NCI-H510A (cell line): Measurements from ENCODE around the gene PACS2.
"Not testable (repeated sequence)": the region's sequence is repeated elsewhere in the genome, so short reads cannot be mapped to it uniquely, and the experiment has no call there.

ENCODE experiments used
- DNase-seq: peaks from one replicate; lab custom pipeline; 2025; lab: John Stamatoyannopoulos, UW

PACS2 gene

DNA sequence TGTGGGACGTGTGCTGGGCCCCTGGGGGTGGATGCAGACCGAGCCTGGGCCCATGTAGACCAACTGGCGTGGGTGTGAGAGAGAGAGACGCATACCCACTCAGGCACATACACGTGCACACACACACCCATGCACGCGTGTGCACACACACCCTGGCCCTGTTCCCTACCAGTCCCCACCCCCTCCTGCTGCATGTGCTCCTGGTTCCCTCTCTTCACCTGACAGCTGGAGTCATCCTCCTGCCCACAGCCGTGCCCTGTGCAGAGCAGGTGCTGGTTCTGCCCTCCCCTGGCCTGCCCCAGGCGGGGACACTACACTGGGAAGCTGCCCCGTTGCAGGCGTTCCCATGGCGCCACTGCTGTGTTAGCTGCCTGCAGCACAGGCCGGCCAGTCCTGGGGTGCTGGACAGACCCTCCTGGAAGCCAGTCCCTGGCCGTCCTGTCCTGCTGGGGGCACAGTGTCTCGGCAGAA is 18.5 kb downstream of the PACS2 start:
- peak; percentile 35 for DNase-seq

DNA sequence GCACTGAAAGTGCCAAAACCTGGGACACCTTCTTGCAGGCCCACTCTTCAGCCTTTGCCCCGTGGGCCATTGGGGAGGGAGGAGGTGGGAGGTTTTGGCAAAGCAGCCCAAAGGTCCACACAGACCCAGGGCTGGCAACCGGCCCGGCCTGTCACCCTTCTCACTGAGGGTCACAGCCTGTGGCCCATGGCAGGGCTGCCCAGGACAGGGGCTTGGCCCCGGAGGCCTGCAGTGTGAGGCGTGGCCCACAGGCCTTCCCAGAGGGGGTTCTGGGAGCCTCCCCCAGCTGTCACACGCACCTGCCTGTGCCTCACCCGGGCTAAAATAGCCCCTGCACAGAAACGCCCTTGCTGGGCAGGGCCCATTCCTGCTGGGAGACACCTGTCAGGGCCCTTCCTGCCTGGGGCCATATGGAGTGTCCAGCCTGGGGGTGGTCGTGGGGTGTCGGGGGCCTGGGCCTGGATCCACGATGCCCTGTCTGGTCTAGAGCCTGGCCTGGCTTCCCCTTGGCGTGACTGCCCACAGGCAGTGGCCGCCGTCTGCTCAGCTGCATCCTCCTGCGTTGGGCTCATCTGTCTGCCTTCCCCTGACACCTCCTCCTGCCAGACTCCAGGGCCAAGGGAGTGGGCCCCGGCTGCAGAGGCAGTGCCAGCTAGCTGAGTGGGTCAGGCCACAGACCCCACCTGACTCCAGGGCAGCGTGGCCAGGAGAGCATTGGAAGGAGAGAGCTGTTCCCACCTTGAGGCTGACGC is 19.2 kb downstream of the PACS2 start:
- DNase-seq = no peak

DNA sequence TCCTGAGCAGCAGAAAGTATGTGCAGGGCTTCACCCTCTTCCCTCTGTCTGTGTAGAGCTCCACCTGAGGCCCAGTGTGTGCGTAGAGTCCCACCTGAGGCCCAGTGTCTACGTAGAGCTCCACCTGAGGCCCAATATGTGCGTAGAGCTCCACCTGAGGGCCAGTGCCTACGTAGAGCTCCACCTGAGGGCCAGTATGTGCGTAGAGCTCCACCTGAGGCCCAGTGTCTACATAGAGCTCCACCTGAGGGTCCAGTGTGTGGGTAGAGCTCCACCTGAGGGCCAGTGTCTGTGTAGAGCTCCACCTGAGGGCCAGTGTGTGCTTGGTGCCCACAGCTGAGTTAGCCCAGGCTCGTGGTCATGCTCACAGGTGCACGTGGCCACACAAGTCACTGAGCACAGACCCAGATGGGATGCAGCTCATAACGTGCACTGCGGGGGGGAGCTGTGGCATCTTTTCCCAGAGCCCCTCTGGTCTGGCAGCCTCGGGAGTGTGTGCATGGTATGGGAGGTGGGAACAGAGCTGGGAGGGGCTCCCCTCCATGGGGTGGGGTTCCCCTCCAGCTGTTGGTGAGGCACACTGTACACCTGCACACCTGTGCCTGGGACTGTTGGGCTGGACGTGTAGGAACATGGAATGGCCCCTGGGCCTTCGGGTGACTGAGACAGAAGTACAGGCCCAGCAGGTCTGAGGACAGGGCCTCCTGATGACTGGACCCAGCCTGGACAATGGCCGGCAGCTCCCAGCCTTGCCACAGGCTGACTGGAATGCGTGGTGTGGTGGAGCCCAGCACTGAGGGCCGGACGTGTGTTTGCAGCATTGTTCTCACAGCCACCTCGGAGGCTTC is 20.1 kb downstream of the PACS2 start:
- no peak for DNase-seq

DNA sequence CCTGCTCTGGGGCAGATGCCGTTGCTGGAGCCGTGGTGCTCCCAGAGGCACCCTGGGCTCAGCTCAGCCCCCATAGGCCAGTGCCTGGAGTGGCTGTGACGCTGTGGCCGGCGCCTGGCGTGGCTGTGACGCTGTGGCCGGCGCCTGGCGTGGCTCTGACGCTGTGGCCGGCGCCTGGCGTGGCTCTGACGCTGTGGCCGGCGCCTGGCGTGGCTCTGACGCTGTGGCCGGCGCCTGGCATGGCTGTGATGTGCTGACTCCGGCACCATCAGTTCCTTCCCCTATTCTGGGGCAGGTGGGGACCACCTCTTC is 20.6 kb downstream of the PACS2 start:
- DNase-seq = not testable (repeated sequence)

DNA sequence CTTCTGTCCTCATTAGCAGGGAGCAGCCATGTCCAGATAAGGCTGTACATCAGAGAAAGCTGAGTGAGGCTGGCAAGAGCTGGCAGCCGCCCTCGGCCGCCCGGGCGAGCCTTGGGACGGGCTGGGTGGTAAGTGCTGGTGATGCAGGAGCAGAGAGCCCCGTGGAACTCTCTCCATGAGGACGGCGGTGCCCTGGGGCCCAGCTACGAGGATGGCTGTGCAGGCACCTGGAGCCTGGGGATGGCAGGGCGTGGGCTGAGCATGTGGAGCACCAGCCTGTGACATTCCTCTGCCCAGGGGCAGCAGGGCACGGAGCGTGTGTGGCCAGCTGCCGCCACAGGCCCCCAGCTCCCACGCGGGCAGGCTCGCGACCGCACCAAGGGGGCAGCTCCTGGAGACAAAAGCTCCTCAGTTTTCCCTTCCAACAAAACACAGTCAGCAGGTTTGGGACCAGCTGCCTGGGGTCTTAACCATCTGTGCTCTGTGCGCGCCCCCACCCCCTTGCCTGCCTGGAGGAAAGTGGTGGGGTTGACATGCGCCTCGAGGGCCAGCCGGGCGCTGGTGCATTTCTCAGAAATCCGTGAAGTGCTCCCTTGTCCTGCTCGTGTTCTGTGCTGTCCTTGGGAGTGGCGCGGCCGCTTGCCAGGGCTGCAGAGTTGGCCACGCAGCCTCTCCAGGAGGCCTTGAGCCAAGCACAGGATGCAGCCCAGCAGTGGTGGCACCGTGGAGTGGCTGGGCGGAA is 21.4 kb downstream of the PACS2 start:
- no peak for DNase-seq

DNA sequence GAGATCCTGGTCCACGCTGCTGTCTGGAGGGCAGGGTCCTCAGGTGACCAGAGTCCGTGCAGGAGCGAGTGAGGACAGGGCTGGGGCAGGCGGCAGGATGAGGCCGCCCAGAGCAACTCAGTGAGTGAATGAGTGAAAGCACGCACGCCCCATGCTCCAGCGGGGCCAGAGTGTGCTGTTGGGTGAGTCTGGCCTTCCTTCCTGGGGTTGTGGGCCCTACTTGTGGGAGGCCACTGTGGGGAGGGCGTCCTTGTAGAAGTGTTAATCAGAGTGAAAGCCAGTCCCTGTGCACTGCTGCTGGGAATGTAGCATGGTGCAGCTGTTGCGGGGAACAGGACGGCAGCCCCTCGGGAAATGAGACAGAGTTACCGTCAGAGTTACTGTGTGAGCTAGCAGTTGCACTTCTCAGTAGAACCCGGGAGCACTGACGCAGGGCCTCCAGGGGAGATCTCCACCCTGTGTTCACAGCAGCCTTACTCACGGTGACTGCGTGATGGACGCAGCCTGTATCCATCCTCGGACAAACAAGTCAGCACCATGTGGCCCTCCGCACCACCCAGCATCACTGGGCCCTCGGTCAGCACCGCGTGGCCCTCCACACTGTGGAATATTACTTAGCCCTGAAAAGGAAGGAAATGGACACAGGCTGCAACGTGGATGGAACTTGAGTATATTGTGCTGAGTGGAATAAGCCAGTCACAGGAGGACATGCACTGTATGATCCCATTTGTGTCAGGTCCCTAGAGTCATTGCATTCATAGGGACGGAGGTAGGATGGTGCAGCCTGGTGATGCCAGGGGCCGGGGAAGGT is 22.1 kb downstream of the PACS2 start:
- no peak for DNase-seq

DNA sequence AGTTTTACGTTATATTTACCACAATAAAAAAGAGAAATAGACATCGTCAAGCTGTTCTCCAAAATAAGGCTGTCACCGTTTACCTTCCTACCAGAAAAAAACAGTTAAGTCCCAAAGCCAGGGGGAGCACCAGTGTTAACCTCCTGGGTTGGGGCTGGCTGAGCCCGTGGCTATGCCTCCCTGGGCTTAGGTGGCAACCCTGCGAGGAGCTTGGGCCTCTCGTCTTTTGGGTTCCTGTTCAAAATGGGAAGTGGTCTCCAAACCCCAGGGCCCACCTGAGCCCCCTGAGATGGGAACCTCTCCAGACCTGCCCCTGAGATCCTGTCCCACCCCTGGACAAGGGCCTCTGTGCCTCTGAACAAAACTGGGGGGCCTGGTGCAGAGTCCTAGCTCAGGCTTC is 22.9 kb downstream of the PACS2 start:
- no peak for DNase-seq

DNA sequence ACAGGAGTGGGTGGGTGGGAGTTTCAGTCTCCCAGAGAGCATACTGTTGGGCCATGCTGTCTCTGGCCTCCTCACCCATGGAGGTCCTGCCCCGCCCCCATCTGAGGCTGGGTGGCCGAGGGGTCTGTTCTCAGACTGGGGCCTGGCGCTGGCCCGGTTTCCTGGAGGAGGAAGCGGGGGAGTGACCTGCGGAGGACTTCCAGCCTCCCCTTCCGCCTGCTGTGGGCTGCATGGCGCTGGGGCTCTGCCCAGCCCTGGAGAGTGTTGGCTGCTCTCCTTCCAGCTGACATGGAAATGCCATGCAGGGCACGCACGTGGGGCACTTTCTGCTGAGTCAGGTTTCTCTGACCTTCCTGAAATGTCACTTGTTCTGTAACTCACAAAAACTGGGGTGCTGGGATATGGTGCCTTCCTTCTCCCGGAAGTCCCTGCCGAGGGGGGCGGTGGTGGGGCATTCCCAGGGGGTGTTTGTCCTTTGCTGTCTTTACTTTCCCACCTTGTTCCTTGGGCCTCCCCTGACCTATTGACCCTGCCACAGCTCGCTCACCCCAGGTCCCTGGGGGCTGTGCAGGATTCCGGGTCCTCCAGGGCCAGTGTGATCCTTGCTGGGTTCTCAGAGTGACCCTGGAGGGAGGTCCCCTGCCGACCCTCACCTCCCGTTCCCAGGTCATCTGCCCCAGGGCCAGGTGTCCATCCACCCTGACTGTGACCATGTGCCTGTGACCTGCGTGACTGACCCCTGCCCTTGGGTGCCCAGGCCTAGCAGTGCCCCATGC is 23.6 kb downstream of the PACS2 start:
- no peak for DNase-seq

DNA sequence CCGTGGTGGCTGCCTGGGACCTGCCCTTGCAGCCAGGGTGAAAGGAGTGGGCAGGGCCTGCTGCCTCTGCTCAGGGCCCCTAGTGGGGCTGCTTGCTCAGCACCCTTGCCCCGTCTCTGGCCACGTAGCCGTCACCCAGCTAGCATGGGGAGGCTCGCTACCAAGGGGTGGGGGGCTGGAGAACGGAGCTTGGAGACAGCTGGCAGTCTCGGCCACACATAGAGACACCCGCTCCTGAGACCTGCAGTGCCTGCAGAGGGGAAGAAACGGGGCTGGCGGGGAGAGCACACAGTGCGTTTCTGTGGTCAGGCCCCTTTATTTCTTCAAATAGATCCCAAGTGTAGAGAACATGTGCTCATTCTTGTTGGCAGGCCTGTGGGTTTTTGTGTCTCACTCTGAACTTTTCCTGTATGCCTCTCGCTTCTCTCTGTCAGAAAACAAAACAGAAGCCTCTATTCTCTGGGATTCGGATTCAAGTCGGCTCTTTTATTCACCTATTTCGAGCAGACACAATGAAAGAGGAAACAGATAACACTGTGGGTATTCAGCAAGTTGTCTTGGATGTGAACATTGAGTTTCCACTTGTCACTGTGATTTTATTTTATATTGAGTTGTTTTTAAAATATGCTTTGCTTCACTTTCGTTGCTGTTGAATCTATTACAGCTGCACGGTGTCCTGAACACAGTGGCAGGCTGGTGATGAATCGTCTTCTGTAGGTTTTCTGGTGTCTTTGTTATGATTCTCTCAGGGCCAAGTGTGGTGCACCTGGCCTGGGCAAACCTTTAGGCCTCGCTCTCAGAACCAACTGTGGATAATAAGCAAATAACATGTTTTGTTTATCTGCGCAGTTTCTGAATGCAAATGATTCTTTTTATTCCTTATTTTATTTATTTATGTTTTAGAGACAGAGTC is 26.5 kb downstream of the PACS2 start:
- no peak for DNase-seq

DNA sequence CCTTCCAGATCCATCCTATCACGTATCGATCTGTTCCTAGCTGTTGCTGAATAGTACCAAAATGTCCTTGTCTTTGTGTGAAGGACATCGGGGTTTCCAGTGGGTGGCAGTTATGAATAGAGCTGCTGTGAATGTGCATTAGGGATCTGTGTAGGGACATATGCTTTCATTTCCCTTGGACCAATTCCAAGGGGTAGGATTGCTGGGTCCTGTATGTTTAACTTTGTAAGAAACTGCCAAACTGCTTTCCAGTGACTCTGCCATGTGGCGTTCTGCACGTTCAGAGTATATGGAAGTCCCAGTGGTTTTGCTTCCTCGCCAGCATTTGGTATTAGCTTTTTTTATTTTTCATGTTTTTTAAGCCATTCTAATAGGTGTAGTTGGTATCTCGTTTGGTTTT is 28.6 kb downstream of the PACS2 start:
- DNase-seq = no peak

DNA sequence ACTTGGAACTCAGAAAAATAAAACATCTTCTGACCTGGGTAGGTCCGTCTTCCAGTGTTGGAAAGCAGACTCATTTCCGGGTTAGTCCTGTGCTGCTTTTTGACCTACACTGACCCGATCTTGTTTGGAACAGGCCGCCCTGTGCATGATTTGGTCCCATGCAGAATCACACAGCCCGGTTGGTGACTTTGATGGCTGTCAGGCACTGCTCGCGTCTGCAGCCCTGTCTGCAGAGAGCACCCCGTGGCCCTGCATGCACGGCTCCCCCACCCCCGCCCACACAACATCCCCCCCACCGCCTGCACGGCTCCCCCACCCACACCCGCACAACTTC is 31.6 kb downstream of the PACS2 start:
- no peak for DNase-seq

DNA sequence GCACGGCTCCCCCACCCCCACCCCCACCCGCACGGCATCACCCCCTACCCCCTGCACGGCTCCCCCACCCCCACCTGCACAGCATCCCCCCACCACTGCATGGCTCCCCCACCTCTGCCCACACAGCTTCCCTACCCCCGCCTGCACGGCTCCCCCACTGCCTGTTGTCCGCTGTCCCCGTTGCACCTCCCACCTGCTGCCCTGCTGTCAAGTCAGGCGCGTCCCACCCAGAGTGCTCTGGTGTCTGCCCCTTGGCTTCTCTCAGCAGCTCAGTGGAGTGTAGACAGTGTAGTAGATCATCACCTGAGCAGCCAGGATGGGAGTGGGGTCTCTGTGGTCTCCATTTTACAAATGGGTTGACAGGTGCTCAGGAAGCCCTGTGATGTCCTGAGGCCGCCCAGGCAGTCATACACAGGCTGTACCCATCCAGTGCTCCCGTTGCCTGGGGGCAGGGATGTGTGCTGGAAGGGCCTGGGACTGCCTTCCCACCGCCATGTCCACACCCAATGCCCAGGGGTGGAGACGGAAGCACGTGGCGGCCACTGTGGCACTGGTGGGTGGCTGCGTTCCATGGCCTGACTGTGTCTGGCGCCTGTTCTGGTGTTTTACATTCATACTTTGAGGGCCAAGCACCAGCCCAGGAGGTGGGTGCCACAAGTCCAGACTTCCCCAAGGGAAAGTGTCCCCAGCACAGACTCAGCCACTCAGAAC is 32.5 kb downstream of the PACS2 start:
- DNase-seq = no peak

DNA sequence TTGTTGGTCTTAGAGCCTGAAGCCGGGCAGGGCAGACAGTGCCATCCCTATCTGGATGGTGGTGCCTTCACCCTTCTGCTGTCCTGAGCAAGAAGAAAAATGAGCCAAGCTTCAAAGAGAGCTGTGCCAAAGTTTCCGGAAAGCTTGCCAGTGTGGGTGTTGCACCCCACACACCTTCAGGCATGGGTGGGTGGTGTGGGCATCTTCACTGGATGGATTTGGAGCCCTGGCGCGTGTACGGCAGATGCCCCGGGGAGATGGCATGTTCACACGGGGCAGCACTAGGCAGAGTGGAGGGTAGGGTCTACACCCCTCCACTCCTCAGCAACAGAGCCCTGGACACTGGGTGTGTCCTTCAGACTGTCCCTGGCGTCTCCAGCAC is 33.0 kb downstream of the PACS2 start:
- no peak for DNase-seq

DNA sequence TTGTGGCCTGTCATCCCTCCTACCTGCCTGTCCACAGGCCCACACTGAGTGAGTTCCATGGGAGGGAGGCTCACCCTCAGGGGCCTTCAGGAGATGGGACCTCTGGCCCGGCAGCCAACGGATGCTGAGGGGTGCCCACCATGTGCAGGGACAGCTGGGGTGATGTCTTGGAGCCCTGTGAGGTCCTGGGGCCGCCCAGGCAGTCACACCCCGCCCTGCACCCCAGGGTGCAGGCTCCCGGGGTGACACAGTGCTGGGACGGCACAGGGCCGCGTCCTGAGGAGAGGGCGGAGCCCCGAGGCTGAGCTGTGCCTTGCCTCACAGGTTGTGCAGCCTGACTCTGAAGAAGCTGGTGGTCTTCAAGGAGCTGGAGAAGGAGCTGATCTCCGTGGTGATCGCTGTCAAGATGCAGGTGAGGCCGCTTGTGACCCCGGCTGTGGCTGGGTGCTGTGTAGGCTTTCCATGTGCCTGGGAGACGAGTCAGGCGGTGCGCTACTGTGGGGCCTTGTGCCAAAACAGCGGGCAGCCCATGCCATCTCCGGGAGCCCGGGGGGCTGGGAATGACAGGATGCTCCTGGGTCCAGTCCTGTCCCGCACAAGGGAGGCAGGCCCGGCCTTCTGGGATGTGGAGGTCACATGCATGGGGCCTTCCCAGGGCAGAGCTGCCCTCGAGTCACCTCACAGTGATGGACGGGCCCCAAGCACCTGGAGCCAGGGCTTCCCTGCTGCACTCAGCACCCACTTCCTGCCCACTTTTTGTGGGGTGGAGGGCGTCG is 33.8 kb downstream of the PACS2 start:
- no peak for DNase-seq

DNA sequence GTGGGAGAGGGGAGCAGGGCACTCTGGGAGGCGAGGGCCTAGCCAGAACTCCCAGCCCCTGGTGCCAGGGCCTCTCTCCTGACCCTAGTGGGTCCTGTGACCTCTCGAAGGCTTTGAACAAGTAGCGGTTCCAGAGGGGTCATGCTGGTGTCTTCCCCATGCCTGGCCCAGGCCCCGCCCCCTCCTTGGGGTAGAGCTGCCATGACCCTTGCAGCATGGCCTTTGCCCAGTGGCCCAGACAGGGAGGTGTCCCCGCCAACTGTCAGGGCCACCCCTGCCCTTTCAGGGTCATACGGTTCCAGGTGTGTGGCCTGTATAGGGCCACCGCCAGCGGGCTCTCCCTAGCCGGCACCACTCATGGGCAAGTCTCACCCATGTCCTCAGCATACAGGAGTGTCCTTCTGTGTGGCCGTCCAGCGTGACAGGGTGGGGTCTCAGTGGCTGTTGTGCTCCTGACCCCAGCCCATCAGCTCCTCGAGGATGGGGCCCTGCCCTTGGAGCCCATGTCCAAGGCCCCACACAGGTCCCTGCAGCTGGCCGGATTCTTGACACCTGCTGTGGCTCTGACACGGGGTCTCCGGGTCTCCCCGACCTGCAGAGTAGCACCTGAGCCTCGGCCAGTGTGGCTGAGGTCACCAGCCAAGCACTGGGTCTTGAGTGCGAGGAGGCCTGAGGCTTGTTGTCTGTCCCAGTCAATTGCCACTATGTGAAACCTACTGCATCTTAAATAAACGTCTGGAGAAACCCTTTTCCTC is 34.6 kb downstream of the PACS2 start:
- DNase-seq = no peak

DNA sequence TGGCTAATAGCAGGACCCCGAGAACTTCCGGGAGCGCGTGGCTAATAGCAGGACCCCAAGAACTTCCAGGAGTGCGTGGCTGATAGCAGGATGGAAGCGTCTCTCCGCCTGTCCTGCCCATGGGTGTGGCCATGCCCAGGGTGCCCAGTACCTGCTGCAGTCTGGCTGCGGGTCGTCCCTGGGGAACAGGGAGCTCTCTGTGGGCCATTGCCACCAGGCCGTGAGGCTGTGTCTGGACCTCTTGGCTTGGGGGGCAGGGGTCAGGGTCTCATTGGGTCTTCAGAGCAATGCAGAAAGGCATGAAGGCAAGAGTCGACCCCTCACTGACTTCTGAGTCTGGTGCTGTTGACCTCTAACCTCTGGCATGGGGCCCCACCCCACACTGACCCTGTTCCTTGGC is 35.4 kb downstream of the PACS2 start:
- no peak for DNase-seq

DNA sequence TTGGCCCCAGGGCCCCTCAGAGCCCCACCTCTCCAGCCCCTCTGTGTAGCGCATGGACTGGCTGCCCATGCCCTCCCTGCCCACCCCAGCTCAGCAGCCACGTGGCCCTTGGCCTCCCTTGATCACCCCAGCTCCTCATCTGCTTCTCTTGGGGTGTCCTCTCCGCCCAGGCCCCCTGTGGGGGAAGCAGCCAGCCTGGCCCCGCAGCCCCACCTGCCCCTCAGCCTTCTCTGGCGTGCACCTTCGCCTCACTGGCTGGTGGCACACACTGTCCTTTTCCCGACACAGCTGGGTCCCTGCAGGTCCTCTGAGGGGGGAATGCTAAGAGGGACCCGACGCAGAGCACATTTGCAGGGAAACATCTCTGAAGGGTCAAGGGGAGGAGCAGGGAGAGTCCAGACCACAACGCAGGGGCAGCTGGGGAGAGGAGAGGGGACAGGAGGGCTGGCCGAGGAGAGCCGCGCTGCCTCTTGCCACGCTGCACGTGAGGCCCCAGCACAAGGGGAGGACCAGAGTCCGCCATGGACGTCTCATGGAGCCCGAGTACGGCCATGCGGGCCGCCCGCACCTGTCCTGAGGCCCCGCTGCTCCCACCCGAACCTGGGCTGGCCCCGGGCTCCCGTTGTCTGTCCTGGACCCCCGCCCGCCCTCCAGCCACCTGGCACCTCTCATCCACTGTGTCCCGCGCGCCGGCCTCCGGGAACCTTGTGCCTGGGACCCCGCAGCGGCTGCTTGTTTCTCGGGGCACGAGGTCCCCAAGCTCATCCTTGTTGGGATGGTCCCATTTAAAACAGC is 36.1 kb downstream of the PACS2 start:
- no peak for DNase-seq
